ENCODE results near the gene HSFY2.
"Not testable (repeated sequence)": the region's sequence is repeated elsewhere in the genome, so short reads cannot be mapped to it uniquely, and the experiment has no call there.

GRCh38 chrY:18815751-18816150 lies 42.2 kb upstream of the HSFY2 start:
- TF ChIP-seq CTCF (IDR thresholded peaks at IDR 0.05; ENCODE audit: low read depth, low read length); POLR2A (IDR thresholded peaks at IDR 0.05; ENCODE audit: extremely low read depth, insufficient read length): not testable (repeated sequence)
